ENCODE measurements around the gene PNP.

The PNP gene

GRCh38 chr14:20478894-20479293 is 9.7 kb downstream of the PNP start:
- DNase-seq (ENCODE audit: extremely low read depth, low read depth): no peak
- no peak overlapping the region for H3K4me3 ChIP-seq (replicated peaks; ENCODE audit: low read depth, low read length)
- TF ChIP-seq, protein P1, sequence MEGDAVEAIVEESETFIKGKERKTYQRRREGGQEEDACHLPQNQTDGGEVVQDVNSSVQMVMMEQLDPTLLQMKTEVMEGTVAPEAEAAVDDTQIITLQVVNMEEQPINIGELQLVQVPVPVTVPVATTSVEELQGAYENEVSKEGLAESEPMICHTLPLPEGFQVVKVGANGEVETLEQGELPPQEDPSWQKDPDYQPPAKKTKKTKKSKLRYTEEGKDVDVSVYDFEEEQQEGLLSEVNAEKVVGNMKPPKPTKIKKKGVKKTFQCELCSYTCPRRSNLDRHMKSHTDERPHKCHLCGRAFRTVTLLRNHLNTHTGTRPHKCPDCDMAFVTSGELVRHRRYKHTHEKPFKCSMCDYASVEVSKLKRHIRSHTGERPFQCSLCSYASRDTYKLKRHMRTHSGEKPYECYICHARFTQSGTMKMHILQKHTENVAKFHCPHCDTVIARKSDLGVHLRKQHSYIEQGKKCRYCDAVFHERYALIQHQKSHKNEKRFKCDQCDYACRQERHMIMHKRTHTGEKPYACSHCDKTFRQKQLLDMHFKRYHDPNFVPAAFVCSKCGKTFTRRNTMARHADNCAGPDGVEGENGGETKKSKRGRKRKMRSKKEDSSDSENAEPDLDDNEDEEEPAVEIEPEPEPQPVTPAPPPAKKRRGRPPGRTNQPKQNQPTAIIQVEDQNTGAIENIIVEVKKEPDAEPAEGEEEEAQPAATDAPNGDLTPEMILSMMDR (IDR thresholded peaks at IDR 0.05; ENCODE audit: low read depth, low read length, missing control alignments): no peak

DNA sequence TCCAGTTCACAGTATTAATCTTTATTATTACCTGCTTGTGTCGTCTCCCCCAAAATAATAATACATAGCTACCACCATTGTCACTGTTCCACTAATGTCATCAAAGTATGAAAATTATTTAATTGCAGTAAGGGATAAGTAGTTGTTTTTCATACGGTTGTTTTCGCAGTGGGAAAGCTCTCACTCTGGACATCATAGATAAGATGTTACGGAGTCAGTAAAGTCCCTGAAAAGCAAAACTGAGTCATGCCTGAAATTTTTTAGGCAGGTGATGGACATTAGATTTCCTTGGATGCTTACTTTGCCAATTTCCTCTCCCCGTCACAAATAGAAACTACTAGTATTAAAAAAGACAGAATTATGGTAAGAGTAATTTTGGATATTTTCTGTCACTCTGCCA is 13.2 kb downstream of the PNP start:
- H3K4me3 ChIP-seq (replicated peaks; ENCODE audit: low read depth, low read length): no peak overlapping the region
- TF ChIP-seq, protein P1 (IDR thresholded peaks at IDR 0.05; ENCODE audit: low read depth, low read length, missing control alignments): no peak

GRCh38 chr14:20485900-20486299 is 16.7 kb downstream of the PNP start:
- H3K4me3 ChIP-seq (replicated peaks; ENCODE audit: low read depth, low read length): no peak overlapping the region
- TF ChIP-seq, protein P1 (IDR thresholded peaks at IDR 0.05; ENCODE audit: low read depth, low read length, missing control alignments): no peak
- DNase-seq (ENCODE audit: extremely low read depth, low read depth): no peak

More for the DNA sequence above, 13.2 kb downstream of the PNP start:
- no peak for DNase-seq (ENCODE audit: extremely low read depth, low read depth)

DNA sequence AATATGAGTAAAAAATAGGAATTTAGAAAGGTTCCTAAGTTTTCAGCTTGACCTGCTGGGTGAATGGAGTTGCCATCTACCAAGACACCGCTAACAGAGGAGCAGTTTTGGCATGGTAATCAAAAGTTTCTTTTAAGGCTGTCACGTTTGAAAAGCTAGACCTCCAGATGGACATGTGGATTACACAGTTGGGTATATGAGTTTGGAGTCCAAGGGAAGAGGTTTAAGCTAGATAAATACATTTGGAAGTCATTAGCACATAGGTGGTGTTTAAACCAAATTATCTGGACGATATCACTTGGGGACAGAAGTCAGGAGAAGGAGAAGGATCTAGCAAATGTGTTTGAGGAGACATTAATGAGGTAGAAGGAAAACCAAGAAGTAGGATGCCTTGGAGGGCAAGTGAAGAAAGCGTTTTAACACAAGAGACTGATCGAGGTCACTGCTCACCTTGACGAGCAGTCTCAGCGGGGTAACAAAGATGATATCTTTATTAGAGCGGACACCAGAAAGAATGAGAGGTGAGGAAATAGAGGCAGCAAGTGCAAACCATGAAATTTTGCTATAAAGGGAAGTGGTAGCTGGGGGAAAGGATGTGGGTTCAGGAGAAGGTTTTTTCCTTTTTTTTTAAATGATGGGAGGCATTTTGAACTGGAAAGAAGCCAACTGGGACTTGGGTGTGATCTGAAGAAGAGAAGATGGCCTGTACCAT is 17.6 kb downstream of the PNP start:
- no peak overlapping the region for H3K4me3 ChIP-seq (replicated peaks; ENCODE audit: low read depth, low read length)
- DNase-seq (ENCODE audit: extremely low read depth, low read depth): no peak
- TF ChIP-seq, protein P1 (IDR thresholded peaks at IDR 0.05; ENCODE audit: low read depth, low read length, missing control alignments): no peak

GRCh38 chr14:20487396-20487725 is 18.2 kb downstream of the PNP start:
- DNase-seq (ENCODE audit: extremely low read depth, low read depth): no peak
- H3K4me3 ChIP-seq (replicated peaks; ENCODE audit: low read depth, low read length): no peak overlapping the region
- TF ChIP-seq, protein P1 (IDR thresholded peaks at IDR 0.05; ENCODE audit: low read depth, low read length, missing control alignments): no peak

- H3K4me3 ChIP-seq (replicated peaks; ENCODE audit: low read depth, low read length): no peak overlapping the region
- DNase-seq (ENCODE audit: extremely low read depth, low read depth): no peak
- TF ChIP-seq, protein P1 (IDR thresholded peaks at IDR 0.05; ENCODE audit: low read depth, low read length, missing control alignments): no peak
Measured at GRCh38 chr14:20489093-20489994, 20.1 kb downstream of the PNP start.

All from HFF-Myc (cell line).